ENCODE data around the gene INIP.

DNA sequence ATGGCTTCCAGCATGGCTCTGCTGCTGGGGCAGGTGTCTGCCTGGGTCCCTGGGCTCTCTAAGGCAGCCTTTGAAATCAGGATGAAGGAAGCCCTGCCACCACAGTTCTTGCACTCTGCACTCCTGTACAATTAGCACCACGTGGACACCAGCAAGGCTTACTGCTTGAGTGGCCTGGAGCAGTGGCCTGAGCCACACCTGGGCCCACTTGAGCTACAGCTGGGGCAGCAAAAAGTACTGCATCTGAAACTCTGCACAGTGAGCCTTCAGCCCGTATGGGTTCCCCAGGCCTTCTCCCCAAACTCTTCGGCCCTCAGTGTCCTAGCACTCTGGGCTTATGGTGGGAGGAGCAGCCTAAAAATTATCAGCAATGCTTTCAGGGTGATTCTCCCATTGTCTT lies 8.0 kb upstream of the INIP start:
- TF ChIP-seq, protein P1, sequence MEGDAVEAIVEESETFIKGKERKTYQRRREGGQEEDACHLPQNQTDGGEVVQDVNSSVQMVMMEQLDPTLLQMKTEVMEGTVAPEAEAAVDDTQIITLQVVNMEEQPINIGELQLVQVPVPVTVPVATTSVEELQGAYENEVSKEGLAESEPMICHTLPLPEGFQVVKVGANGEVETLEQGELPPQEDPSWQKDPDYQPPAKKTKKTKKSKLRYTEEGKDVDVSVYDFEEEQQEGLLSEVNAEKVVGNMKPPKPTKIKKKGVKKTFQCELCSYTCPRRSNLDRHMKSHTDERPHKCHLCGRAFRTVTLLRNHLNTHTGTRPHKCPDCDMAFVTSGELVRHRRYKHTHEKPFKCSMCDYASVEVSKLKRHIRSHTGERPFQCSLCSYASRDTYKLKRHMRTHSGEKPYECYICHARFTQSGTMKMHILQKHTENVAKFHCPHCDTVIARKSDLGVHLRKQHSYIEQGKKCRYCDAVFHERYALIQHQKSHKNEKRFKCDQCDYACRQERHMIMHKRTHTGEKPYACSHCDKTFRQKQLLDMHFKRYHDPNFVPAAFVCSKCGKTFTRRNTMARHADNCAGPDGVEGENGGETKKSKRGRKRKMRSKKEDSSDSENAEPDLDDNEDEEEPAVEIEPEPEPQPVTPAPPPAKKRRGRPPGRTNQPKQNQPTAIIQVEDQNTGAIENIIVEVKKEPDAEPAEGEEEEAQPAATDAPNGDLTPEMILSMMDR (IDR thresholded peaks at IDR 0.05 in 4 of 5, conservative IDR thresholded peaks at IDR 0.05 in 1 of 5): no peak
- no peak for TF ChIP-seq POLR2A (IDR thresholded peaks at IDR 0.05)
